ENCODE results near the gene GANC. TPM values are rescaled to one million over a fixed set of nuclear protein-coding genes. Genes with fewer than 3 reads are reported as not detected.
"Not testable (repeated sequence)": the region's sequence is repeated elsewhere in the genome, so short reads cannot be mapped to it uniquely, and the experiment has no call there.

GANC gene
- total RNA-seq, 6 experiments from 2014 or later, result 11.4 to 37.6 (median 18.4) TPM

- ATAC-seq (peak in 3 of 4 donors; percentile 14 to 32 (median 17)), DNase-seq (no peak)
- peak overlapping the region in 2 of 3 donors; percentile 47 to 61 for H3K27ac ChIP-seq
- no peaks in the 10 kb centered on the region for H3K36me3 ChIP-seq
- peaks cover 0 to 58% (median 9%) of the 10 kb centered on the region in 4 donors for H3K4me1 ChIP-seq
- no peak overlapping the region for H3K4me3 ChIP-seq
- TF ChIP-seq POLR2A (IDR thresholded peaks at IDR 0.05) (no peak), CTCF (IDR thresholded peaks at IDR 0.05) (no peak)
- no peaks in the 10 kb centered on the region for H3K27me3 ChIP-seq
- no peaks in the 10 kb centered on the region for H3K9me3 ChIP-seq
- 38% methylated on average over 1 of the region's 1 CpG for whole genome bisulfite sequencing (ENCODE audit: insufficient coverage, low coverage, low lambda C conversion rate, missing lambda C conversion rate)
- intact Hi-C loops (cut with DNase I), result no loop called here
Observed at GRCh38 chr15:42285034-42285433, 12.0 kb downstream of the GANC start.

- H3K9me3 ChIP-seq, result no peaks in the 10 kb centered on the region
- ATAC-seq (peak; percentile 77 to 87 (median 81)), DNase-seq (no peak)
- TF ChIP-seq CTCF (IDR thresholded peaks at IDR 0.05), result no peak
- no peak for TF ChIP-seq POLR2A (IDR thresholded peaks at IDR 0.05)
- intact Hi-C loops (cut with DNase I), result no loop called here
- 27% methylated on average over 4 of the region's 4 CpGs for WGBS (ENCODE audit: insufficient coverage, low coverage, low lambda C conversion rate, missing lambda C conversion rate)
- H3K4me1 ChIP-seq, result peaks cover 0 to 58% (median 9%) of the 10 kb centered on the region in 4 donors
- no peak overlapping the region for H3K4me3 ChIP-seq
- H3K27me3 ChIP-seq, result no peaks in the 10 kb centered on the region
- no peaks in the 10 kb centered on the region for H3K36me3 ChIP-seq
- H3K27ac ChIP-seq, result peak overlapping the region; percentile 7 to 61 (median 47)
Observed at GRCh38 chr15:42286445-42287029, 13.5 kb downstream of the GANC start.

GRCh38 chr15:42287931-42288330 lies 14.9 kb downstream of the GANC start:
- no peaks in the 10 kb centered on the region for H3K27me3 ChIP-seq
- H3K36me3 ChIP-seq, result peaks cover 0 to 6% (median 3%) of the 10 kb centered on the region in 4 donors
- intact Hi-C loops (cut with DNase I), result no loop called here

GRCh38 chr15:42289166-42289565 lies 16.2 kb downstream of the GANC start:
- peak in 1 of 4 donors; percentile 50 for ATAC-seq
- intact Hi-C loops (cut with DNase I), result no loop called here
- Histone ChIP-seq H3K4me3 (no peak overlapping the region), H3K27me3 (no peaks in the 10 kb centered on the region), H3K27ac (no peak overlapping the region), H3K9me3 (no peaks in the 10 kb centered on the region), H3K36me3 (peaks cover 0 to 13% (median 8%) of the 10 kb centered on the region in 4 donors), H3K4me1 (peaks cover 0 to 36% (median under 1%) of the 10 kb centered on the region in 4 donors)
- no peak for TF ChIP-seq CTCF (IDR thresholded peaks at IDR 0.05)
- no peak for TF ChIP-seq POLR2A (IDR thresholded peaks at IDR 0.05)
- WGBS (ENCODE audit: insufficient coverage, low coverage, low lambda C conversion rate, missing lambda C conversion rate), result 100% methylated on average over 1 of the region's 1 CpG
- no peak for DNase-seq

More at GRCh38 chr15:42287931-42288330, 14.9 kb downstream of the GANC start:
- ATAC-seq (no peak), DNase-seq (no peak)
- WGBS (ENCODE audit: insufficient coverage, low coverage, low lambda C conversion rate, missing lambda C conversion rate), result 74% methylated on average over 4 of the region's 4 CpGs
- no peak for TF ChIP-seq POLR2A (IDR thresholded peaks at IDR 0.05)
- no peak for TF ChIP-seq CTCF (IDR thresholded peaks at IDR 0.05)
- no peaks in the 10 kb centered on the region for H3K9me3 ChIP-seq
- H3K4me1 ChIP-seq, result peaks cover 0 to 49% (median 5%) of the 10 kb centered on the region in 4 donors
- peak overlapping the region in 1 of 3 donors; percentile 61 for H3K27ac ChIP-seq
- no peak overlapping the region for H3K4me3 ChIP-seq

- H3K27ac ChIP-seq; H3K9me3 ChIP-seq; H3K4me1 ChIP-seq; DNase-seq; intact Hi-C loops (cut with DNase I); ATAC-seq; H3K4me3 ChIP-seq; H3K27me3 ChIP-seq: not testable (repeated sequence)
- H3K36me3 ChIP-seq, result peaks cover 0 to 13% (median 5%) of the 10 kb centered on the region in 4 donors
- 38% methylated on average over 1 of the region's 4 CpGs for WGBS (ENCODE audit: insufficient coverage, low coverage, low lambda C conversion rate, missing lambda C conversion rate)
Observed at GRCh38 chr15:42301004-42301403, 28.0 kb downstream of the GANC start.
